22Rv1 (cell line): ENCODE measurements around the gene ASXL1.
"Not testable (repeated sequence)": the region's sequence is repeated elsewhere in the genome, so short reads cannot be mapped to it uniquely, and the experiment has no call there.

Experiments
- H3K27ac ChIP-seq: fragments of 450-650 bp; 2 replicates; pipeline ENCODE4 v1.5.1; 2017
- ZFX ChIP-seq: fragments of 450-650 bp; IDR thresholded peaks from 2 replicates; pipeline ENCODE4 v1.6.1; 2017; ENCODE audit warnings: antibody characterized with exemption, borderline replicate concordance
- TF ChIP-seq, protein P1 (sequence below): fragments of 450-650 bp; IDR thresholded peaks from 2 replicates; pipeline ENCODE4 v1.5.1; 2017; ENCODE audit warnings: mild to moderate bottlenecking

Gene ASXL1

DNA sequence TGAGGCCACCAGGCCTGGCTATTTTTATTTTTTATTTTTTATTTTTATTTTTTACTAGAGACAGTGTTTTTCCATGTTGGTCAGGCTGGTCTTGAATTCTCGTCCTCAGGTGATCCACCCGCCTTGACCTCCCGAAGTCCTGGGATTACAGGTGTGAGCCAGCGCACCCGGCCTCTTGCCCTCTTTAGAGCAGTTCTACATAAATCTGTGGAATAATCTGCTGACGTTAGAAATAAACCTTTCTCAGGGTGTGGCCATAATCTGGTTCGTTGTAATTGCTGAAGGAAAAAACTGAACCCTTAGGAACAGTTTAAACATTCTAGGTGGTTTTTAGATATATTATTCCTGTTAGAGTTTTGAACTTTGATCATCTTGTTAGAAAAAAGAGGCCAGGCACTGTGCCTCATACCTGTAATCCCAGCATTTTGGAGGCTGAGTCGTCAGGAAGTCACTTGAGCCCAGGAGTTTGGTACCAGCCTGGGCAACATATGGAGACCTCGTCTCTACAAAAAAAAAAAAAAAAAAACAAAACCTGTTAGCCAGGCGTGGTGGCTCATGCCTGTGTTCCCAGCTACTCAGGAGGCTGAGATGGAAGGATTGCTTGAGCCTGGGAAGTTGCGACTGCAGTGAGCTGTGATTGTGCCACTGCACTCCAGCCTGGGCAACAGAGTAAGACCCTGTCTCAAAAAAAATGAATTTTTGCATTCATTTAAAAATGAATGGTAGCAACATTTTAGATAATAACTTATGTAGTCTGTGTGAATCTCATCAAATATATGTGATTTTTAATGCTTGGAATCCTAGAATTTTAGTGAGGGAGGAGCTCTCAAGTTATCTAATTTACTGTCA, 24.2 kb downstream of the ASXL1 start:
- TF ChIP-seq, protein P1, sequence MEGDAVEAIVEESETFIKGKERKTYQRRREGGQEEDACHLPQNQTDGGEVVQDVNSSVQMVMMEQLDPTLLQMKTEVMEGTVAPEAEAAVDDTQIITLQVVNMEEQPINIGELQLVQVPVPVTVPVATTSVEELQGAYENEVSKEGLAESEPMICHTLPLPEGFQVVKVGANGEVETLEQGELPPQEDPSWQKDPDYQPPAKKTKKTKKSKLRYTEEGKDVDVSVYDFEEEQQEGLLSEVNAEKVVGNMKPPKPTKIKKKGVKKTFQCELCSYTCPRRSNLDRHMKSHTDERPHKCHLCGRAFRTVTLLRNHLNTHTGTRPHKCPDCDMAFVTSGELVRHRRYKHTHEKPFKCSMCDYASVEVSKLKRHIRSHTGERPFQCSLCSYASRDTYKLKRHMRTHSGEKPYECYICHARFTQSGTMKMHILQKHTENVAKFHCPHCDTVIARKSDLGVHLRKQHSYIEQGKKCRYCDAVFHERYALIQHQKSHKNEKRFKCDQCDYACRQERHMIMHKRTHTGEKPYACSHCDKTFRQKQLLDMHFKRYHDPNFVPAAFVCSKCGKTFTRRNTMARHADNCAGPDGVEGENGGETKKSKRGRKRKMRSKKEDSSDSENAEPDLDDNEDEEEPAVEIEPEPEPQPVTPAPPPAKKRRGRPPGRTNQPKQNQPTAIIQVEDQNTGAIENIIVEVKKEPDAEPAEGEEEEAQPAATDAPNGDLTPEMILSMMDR = no peak
- no peak for TF ChIP-seq ZFX
- no peak overlapping the region for H3K27ac ChIP-seq

DNA sequence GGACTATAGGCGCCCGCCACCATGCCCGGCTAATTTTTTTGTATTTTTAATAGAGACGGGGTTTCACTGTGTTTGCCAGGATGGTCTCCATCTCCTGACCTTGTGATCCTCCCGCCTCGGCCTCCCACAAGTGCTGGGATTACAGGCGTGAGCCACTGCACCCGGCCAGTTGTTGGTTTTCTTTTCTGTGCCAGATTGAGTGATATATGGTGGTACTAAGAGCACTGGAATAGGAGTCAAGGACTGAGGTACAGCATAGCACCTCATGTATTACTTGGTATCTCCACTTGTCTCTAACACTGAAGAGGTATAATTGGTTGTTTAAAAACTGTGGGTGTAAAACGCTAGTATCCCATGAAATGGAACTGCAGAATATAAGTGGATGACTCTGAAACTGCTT, 25.3 kb downstream of the ASXL1 start:
- H3K27ac ChIP-seq = not testable (repeated sequence)

DNA sequence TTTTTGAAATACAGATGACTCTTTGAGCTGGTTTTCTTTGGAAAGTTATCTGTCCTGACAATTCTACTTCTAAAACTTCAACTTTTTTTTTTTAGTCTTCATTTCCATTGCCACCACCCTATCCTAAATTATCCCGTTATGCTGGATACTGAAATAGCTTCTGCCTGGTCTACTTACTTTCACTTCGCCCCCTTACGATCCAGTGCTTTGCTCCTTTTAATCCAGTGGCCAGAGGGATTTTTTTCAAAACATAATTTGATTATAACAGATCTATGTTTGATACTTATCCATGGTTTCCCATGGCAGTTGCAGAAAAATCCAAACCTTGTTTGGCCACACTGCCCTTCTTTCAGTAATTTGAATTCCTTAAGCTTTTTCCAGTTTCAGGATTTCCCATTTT, 27.4 kb downstream of the ASXL1 start:
- H3K27ac ChIP-seq = no peak overlapping the region
- no peak for TF ChIP-seq ZFX
- TF ChIP-seq, protein P1 = no peak

DNA sequence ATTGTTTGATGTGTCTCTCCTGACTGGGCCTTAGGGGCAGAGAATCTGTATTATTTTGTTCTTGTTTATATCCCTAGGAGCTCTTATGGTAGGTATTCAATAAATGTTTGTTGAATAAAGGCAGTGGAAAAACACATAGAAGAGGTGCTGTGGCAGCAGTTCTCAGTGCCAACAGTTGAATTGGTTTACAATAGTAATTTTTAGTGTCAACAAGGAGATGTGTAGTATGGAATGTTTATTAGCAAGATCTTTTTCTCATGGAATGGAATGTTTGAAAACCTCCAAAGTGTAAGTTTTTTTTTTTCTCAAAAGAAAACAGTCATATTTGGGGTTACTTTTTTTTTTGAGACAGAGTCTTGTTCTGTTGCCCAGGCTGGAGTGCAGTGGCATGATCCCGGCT, 28.0 kb downstream of the ASXL1 start:
- H3K27ac ChIP-seq = no peak overlapping the region
- TF ChIP-seq, protein P1 = no peak

DNA sequence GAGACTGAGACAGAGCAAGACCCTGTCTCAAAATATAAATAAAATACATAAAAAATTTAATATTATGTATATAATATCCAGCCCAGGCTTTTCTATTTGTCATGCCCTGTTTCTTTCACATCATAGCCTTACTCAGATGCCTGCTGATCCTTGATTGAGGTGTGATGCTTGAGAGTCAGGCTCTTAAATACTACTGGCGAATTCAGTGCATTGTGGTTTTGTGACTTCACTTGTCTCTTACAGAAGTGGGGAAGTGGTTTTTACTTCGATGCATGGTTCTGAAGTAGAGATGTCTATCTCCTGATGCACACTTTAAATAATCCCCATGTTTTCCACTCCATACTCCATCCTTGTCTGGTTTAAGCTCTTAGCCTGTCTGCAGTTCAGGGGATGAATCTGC, 29.1 kb downstream of the ASXL1 start:
- TF ChIP-seq ZFX = no peak
- TF ChIP-seq, protein P1 = no peak
- no peak overlapping the region for H3K27ac ChIP-seq

DNA sequence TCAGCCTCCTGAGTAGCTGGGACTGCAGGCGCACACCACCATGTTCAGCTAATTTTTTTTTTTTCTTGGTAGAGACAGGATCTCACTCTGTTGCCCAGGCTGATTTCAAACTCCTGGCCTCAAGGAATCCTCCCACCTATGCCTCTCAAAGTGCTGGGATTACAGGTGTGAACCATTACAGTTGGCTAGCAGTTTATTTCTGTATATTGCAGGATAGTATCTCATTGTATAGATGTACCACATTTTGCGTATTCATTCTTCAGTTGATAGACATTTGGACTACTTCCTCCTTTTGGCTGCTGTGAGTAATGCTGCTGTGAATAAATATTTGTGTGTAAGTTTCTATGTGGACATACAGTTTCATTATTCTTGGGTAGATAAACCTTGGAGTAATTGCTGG, 32.9 kb downstream of the ASXL1 start:
- TF ChIP-seq ZFX = no peak
- TF ChIP-seq, protein P1 = no peak
- H3K27ac ChIP-seq = no peak overlapping the region

DNA sequence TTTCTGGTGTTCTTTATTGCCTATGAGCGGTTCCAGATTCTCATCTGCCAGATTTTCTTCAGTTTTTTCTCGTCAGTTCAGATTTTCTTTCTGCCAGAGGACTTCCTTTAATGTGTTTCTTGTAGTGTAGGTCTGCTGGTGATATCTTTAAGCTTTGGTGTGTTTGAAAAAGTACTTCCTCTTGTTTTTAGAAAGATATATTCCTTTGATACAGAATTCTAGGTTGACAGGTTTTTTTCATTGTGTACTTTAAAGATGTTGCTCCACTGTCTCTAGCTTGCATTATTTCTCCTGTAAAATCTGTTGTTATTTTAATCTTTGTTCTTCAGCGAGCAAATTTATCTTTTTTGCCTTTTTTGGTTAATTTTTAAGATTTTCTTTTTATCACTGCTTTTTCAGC, 36.9 kb downstream of the ASXL1 start:
- no peak for TF ChIP-seq ZFX
- TF ChIP-seq, protein P1 = no peak
- no peak overlapping the region for H3K27ac ChIP-seq

DNA sequence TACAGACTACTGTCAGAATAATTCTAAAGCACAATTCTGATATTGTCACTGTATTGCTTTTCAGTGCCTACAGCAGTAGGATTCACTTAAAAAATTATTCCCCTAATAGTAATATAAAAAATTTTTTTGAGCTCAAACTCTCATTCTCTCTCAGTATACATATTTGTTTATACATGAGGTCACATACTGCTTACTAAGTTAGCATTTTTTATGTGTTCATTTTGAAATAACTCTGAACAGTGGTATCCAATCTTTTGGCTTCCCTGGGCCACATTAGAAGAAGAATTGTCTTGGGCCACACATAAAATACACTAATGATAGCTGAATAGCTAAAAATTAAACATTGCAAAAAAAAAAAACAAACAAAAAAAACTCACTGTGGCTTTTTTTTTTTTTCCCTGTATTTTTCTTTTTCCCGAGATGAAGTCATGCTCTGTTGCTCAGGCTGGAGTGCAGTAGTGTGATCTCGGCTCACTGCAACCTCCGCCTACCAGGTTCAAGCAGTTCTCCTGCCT, 38.6 kb downstream of the ASXL1 start:
- TF ChIP-seq ZFX = no peak
- TF ChIP-seq, protein P1 = no peak
- H3K27ac ChIP-seq = no peak overlapping the region
